GM21360 (cell line): ENCODE results near the gene CRAT.
"Not testable (repeated sequence)": the region's sequence is repeated elsewhere in the genome, so short reads cannot be mapped to it uniquely, and the experiment has no call there.

Experiments used
- ATAC-seq: cut with Tn5 transposase; IDR thresholded peaks from one replicate; pipeline ENCODE4 v1.9.1; 2021; ENCODE audit warnings: mild to moderate bottlenecking, moderate library complexity; ENCODE audit not compliant: unreplicated experiment

CRAT gene

DNA sequence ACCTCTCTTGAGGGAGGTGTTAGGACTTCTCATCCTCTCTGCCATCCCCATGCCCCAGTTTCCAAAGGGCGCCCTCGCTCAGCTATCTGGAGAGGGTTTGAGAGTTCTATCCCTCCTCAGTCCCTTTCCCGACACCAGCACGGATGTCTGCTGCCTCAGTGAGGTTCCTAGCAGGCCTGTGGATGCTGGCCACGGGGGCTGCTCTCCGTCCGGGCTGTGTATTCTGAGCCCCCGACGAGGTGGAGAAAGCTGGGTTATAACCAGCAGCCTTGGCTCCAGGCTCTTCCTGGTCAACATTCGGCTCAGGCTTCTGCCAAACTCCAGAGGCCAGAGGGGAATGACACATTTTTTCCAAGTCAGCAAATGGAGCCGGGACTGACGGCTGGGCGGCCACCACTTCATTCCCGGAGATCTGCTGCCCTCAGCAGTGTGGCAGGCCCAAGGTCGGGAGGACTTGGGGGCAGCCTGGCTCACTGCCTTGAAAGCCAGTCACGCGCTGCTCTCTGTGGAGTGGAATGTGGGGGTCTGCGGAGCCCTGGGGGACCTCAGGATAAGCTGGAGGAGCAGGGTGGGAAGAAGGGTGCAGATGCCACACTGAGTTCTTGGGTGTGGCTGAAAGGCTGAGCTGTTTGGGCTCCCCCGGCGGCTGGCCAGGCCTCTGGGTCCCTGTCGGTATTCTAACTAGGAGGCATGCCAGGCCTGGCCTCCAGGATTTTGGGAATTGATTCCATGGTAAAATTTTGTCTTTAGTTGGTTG is 28.1 kb upstream of the CRAT start:
- no peak for ATAC-seq

DNA sequence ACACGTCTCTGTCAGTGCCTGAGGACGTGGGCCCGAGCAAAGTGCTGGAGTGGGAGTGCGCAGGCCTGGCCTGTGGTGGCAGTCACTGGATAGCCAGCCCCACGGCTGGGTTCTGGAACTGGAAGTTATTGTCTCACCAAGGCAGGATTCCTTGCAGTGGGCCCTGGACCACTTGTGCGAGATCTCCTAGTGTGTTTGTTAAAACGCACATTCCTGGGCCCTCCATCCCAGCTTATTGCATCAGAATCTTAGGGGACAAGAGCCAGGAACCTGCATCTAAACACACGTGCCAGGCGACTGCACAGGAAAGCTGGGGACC is 27.5 kb upstream of the CRAT start:
- no peak for ATAC-seq

DNA sequence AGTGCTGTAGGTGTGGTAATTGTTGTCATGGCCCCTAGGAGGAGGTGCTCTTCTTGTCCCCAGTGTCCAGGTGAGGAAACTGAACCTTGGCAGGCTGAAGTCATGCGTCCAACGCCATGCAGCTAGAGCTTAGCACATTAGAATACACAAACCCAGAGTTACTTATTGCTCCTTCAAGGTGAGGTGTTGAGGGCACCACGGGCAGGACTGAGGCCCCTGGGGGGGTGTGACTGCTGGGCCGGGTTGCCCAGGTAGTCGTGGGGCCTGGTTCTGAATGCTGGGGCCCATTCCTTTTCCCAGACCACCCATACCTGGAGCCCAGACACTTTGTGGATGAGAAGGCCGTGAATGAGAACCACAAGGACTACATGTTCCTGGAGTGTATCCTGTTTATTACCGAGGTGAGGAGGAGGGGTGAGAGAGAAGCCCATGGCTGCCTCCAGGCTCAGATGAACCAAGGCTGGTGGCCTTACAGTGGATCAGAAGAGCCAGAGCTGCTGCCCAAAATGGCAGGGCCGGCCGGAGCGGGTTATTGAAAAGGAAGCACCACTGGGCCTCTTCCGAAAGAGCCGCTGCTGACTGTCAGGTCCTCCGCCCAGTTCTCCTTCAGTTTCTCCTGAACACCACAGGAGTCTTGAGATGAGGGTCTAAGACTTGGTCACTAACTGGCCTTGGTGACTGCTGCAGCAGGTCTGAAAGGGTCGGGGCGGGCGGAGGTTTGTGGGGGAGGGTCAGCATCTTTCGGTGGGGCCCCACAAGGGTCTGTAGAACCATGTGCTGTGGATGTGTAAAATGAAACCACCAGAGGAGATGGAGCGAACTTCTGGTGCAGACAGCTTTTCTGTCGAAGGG is 26.9 kb upstream of the CRAT start:
- no peak for ATAC-seq

DNA sequence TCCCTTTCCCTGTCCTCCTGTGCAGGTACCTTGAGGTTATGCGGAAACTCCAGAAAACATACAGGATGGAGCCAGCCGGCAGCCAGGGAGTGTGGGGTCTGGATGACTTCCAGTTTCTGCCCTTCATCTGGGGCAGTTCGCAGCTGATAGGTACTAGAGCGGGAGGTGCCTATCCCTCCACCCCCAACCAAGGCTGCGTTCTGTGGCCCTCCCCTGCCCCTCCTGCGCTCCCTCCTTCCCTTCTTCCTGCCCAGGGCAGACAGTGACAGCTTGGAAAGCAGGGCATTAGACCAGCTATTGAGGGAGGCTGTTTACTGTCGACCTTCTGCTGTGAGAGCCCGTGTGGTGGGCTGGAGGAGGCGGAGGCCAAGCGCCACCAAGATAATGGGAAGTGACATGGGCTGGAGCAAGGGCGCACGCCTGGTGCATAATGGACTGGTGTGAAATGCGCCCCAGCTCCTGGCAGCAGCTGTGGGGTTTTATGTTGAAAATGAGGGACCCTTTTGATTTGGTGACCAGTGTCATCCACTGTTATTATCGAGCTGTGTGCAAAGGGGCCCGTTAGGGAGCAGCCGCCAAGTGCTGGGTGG is 25.9 kb upstream of the CRAT start:
- no peak for ATAC-seq

DNA sequence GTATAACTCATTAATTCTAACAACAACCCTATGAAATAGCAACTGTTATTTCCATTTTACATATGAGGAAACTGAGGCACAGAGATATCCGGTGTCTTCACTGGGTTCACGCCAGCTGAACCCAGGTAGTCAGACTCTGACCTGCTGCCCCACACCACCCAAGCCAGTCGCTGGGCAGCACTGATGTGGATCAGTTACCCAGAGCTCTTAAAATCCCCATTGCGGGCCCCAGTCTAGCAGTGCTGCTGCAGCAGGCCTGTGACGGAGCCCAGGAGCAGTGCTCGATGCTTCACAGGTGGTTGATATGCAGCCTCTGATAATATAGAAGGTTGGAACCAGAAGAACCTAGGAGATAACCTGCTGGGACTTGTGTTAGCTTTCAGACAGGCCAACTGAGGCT is 24.9 kb upstream of the CRAT start:
- ATAC-seq: no peak

DNA sequence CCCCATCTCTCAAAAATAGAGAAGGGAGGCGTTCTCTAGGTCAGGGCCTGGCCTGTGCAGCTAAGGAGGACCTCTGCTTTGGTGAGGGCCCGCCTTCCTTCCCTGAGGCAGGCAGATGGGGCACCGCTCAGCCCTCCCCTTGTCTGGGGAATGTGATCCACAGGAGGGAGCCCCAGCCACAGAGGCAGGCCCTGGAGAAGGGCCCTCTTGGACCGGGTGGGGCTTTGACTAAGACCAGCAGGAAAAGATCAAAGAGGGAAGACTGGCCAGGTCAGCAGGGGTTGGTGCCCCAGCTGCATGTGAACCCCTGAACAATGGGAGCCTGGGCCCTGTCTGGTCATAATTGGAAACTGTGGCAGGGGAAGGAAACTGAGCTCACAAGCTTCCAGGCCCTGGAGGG is 22.5 kb upstream of the CRAT start:
- no peak for ATAC-seq

DNA sequence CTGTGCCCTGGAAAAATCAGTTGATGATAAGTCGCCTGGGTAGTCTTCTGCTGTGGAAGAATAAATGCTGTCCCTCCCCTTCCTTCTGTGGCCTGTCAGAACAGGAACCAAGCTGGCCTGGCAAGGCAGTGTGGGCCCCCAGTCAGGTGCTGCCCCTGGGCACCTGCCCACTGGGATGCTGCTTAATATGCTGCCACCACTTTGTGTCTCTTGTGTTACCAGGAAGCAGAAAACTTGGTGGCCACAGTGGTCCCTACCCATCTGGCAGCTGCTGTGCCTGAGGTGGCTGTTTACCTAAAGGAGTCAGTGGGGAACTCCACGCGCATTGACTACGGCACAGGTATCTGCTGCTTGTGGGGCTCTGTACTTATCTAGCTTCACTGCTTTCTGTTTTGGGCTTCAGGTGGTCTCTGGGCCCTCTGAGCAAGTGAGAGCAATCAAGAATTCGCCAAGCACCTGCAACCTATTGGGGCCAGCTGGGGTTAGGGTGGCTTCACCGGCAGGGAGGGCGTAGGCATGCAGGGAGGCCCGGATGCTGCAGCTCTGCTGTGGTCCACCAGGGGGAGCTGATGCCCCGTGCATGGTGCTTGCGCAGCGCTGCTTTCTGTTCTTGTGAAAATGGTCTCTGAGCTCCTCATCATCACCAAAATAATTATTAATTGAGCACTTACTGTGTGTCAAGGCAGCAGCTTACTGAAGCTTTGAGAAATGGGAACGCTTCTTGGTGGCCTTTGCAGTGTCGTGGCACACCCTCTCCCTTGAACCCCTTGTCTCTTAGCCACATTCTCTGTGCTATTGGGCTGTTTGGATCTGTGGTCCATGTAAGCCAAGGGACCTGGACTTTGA is 20.9 kb upstream of the CRAT start:
- no peak for ATAC-seq

DNA sequence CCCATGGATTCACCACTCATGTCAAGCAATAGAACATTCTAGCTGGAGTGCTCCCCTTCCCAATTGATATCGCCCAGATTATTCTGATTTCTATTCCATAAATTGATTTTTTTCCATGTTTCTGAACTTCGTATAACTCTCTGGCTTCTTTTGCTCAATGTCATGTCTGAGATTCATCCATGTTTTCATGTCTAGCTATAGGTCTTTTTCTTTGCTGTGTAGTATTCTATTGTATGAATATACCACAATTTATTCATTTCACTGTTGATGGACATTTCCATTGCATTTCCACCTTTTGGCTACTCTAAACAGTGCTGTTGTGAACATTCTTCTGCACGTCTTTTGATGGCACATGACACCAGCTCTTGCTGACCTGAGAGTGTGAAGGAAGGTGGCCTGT is 20.2 kb upstream of the CRAT start:
- no peak for ATAC-seq

DNA sequence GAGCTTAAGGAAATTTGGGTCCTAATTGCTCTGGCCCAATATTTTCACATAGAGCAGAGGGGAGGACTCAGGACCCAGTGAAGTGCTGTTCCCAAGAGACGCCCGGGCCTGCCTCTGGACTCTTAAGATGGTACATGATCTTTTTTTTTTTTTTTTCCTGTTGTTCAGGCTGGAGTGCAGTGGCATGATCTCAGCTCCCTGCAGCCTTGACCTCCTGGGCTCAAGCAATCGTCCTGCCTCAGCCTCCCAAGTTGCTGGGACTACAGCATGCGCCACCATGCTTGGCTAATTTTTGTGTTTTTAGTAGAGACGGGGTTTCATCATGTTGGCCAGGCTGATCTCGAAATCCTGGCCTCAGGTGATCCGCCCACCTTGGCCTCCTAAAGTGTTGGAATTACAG is 19.7 kb upstream of the CRAT start:
- ATAC-seq: not testable (repeated sequence)

DNA sequence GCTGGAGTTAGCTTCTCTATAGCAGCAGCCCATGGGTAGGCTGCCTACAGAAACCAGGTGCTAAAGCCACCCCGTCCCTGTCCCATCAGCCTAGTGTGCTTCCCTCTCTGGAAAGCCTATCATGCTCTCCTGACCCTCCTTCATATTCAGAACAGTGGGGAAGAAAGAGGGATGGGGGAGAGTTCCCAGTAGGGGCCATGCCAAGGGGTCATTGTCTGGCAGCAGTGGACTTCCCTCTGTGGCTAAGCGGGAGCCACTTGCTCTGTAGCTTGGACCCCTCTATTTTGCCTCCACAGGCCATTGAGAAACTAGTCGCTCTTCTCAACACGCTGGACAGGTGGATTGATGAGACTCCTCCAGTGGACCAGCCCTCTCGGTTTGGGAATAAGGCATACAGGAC is 18.1 kb upstream of the CRAT start:
- no peak for ATAC-seq

DNA sequence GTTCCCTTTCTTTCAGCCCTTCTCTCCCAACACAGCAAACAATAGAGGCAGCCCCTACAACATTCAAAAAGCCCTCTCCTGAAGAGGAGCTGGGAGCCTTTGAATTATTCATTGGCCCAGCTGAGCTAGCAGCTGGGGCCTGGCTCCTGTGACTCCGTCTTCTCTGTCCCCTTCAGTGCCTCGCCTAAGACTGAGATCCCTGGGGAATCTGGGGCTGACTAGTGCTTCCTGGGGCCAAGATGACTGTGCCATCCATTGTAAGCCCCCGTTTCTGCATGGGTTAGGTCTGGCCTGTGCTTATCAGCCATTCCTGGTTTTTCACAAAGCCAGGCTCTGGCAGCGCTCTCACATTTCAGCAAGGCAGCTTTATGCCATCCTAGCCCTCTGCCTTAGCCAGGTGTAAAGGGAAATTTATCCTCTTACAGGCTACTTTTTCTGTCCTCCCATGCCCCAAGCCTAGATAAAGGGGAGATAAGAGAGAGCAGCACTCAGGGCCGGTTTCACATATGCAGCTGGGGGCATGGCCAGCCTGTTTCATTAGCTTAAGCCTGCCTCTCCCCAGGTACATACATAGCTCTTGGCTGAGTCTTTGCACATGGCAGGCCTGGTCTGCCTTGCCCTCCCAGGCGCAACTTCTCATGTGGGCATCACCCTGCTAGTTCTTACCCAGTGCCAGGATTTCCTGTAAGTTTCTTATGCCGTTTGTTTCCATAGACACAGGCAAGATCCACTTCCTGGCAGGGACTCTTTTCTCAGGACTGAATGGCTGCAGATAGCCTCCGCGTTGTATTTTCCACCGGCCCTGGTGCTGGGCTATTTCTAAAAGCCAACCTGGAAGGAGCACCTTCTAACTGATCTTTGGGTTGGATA is 16.4 kb upstream of the CRAT start:
- ATAC-seq: no peak

DNA sequence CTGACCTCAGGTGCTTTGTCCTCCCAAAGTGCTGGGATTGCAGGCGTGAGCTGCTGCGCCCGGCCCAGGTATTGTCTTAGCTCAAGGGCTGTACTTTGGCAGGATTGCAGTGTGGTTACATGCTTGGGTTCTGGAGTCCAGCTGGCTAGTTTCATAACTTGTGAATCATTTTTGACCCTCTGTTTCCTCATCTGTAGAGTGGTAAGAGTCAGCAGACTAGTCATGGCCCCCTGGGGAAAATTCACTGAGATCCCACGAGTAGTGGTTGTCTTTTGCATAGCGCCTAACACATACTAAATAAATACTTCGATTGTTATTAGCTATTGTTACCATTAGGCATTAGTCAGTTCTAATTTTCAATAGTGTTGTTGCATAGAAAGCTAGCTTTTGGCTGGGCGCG is 14.9 kb upstream of the CRAT start:
- ATAC-seq: no peak

DNA sequence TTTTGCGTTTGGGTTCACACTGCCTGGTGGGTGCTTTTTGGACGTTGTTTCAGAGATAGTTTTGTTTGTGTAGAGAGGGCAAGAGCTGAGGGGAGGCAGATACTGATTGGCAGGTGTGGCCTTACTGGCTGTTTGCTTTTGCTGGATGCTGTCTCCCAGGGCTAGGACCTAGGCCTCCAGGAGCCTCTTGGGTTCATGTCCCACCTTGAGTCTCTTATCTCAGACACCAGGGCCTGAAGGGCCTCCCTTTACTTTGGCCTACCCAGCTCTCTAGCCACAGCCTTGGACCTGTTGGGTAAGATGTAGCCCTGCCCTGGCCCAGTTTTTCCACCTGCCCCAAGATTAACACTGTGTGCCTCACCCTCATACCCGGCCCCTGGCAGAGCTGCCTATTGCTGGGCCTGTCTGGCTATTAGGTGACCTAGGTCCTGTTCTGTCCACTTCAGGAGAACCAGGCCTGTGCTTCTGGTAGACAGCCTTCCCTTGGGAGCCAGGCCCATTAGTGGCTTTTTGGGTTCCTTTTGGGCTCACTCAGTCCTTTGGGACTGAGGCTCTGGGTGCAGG is 14.0 kb upstream of the CRAT start:
- no peak for ATAC-seq

DNA sequence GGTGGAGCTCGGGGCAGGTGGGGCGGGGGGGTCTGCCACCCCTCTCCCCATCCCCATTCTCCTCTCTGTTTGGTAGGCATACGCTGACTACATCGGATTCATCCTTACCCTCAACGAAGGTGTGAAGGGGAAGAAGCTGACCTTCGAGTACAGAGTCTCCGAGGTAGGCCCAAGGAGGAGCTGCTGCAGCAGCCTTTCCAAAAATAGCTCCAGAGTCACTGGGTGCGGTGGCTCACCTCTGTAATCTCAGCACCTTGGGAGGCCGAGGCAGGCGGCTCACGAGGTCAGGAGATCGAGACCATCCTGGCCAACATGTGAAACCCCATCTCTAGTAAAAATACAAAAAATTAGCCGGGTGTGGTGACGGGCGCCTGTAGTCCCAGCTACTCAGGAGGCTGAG is 12.4 kb upstream of the CRAT start:
- ATAC-seq: not testable (repeated sequence)

DNA sequence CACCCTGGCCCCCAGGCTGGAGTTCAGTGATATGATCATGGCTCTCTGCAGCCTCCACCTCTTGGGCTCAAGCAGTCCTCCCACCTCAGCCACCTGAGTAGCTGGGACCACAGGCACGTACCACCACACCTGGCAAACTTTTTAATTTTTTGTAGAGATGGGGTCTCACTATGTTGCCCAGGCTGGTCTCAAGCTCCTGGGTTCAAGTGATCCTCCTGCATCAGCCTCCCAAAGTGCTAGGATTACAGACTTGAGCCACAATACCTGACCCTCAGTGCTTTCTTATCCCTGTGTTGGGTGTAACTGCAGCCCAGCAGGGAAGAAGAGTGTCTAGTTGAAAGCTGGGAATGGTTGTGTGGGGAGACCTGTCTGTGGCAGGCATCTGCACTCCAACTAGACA is 11.5 kb upstream of the CRAT start:
- no peak for ATAC-seq

DNA sequence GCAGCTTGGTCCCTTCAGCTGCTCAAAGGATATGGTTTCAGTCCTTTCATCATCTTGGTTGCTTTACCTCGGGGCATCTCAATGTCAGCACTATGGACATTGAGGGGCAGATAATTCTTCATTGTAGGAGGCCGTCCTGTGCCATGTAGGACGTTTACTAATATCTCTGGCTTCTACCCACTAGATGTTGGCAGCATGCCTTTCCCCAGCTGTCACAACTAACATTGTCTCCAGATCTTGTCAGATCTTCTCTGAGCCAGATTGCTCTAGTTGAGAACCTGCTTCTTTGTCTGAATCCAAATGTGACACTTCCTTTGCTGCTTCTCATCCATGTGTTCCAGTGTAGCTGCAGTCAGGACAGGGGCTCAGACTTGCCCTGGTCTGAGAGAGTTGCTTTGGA is 10.9 kb upstream of the CRAT start:
- no peak for ATAC-seq

DNA sequence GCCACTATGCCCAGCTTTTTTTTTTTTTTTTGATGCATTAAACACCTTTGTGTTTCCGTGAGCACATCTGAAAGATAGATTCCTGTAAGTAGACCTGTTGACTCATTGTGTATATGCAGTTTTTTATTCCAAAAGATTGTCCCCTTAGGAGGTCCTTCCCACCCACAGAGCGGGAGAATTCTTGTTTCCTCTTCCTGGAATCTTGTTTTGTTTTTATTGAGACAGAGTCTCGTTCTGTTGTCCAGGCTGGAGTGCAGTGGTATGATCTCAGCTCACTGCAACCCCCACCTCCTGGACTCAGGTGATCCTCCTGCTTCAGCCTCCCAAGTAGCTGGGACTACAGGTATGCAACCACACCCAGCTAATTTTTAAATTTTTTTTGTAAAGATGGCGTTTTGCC is 8.2 kb upstream of the CRAT start:
- no peak for ATAC-seq

DNA sequence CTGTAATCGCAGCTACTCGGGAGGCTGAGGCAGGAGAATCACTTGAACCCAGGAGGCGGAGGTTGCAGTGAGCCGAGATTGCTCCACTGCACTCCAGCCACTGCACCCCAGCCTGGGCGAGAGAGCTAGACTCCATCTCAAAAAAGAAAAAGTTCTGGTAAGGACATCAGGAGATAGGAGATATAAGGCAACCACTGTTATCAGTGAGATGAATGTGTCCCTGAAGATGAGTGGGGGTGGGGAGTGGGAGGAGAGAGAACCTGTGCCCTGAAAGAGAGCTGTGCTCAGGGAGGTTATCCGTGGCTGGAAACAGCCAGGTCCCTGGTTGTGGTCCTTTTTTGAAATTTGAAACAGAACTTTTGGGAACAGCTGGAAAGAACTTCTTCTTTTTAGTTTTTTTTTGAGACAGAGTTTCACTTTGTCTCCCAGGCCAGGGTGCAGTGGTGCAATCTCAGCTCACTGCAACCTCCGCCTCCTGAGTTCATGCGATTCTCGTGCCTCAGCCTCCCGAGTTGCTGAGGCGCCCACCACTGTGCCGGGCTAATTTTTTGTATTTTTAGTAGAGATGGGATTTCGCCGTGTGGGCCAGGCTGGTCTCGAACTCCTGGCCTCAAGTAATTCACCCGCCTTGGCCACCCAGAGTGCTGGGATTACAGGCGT is 3.2 kb upstream of the CRAT start:
- ATAC-seq: no peak

DNA sequence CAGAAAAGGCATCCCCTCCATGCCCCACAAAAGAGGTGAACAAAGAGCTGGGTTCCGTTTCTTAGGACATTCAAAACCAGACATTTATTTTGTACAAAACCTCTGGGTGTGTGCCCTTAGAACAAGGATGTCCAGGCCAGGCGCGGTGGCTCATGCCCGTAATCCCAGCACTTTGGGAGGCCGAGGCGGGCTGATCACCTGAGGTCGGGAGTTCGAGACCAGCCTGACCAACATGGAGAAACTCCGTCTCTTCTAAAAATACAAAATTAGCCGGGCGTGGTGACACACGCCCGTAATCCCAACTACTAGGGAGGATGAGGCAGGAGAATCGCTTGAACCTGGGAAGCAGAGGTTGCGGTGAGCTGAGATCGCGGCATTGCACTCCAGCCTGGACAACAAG is 1.9 kb upstream of the CRAT start:
- not testable (repeated sequence) for ATAC-seq
